ENCODE results near the gene BET1L.
"Not testable (repeated sequence)": the region's sequence is repeated elsewhere in the genome, so short reads cannot be mapped to it uniquely, and the experiment has no call there.

The BET1L gene, protein sequence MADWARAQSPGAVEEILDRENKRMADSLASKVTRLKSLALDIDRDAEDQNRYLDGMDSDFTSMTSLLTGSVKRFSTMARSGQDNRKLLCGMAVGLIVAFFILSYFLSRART

DNA sequence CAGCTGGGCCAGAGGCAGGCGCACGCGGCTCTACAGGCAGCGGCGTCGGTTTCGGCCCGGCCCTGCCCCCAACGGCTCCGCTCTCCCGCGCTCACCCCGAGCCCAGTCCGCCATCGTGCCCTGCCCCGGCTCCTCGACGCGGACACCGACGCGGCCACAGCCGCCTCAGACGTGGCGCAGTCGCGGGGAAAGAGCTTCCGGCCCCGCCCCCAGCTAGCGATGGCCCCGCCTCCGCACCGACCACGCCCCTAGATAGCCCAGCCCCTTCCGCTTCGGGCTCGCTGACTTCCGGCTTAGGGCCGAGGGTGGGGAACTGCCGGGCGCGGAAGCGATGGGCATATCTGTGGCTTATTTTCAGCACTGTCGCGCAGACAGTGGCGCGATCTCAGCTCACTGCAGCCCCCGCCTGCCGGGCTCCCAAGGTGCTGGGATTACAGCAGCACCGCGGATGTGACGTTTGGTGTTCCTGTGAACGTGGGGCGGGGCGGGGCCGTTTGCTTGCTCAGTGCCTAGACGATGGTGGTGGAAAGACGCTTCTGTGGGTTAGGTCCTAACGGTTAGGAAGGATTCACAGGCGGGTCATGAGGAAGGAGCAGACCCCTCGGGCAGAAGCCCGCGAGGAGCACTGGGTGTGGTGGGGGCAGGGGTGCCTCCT, at the start of gene BET1L, which contains the start of gene RIC8A:
Gene BET1L, minus strand, starts transcription at position 192 of the 655 bp plus-strand sequence. Its CDS starts 78 bp downstream, at position 114.
Gene RIC8A, plus strand, starts transcription at position 501 of the 655 bp plus-strand sequence. CDS start 1,147 bp downstream, outside the sequence.
- DNase-seq, result peak; percentile 76 to 98 (median 94)

DNA sequence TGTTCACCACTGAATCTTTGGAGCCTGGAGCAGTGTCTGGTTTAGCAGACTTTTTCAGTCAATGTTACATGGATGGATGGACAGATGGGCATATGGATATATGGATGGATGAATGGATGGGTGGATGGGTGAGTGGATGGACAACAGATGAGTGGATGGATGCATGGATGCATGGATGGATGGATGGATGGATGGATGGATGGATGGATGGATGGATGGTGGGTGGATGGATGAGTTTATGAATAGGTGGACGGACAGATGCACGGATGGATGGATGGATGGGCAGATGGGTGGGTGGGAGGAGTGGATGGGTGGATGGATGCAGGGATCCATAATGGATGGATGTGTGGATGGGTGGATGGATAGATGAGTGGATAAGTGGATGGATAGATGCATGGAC, 48.6 kb upstream of the BET1L start:
- no peak for DNase-seq

DNA sequence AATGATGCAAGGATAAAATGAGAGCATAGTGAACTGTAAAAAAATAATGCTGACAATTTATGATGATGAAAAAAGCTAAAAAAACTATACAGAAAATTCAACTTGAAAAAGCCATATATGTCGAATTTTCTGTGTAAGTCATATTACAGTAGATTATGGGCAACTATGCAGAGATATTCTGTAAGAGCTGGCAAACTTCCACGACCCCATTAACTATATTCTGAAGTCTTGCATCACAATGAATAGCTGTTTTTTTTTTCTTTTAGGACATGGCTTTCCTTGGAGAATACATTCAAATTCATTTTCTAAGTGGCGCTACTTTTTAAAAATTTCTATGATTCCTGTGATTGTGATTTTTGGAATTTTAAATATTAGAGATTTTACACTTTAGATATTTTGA, 48.0 kb upstream of the BET1L start:
- DNase-seq, result no peak

DNA sequence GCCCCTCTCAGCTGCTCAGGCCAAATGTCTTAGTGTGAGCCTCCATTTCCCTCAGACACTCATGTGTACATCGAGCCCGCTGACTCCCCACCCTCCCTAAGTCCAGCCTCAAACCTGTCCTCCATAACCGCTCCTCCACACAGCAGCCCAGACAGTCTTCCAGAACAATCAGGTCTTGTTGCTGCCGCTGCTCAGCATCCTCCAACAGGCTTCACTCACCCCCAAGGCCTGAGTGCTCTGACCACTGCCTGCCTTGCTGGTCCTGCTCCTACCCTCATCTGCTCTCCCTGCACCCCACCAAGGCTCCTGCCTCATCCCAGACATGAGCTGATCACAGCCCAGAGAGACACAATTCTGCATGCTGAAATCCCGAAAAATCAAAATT, 46.7 kb upstream of the BET1L start:
- no peak for DNase-seq

DNA sequence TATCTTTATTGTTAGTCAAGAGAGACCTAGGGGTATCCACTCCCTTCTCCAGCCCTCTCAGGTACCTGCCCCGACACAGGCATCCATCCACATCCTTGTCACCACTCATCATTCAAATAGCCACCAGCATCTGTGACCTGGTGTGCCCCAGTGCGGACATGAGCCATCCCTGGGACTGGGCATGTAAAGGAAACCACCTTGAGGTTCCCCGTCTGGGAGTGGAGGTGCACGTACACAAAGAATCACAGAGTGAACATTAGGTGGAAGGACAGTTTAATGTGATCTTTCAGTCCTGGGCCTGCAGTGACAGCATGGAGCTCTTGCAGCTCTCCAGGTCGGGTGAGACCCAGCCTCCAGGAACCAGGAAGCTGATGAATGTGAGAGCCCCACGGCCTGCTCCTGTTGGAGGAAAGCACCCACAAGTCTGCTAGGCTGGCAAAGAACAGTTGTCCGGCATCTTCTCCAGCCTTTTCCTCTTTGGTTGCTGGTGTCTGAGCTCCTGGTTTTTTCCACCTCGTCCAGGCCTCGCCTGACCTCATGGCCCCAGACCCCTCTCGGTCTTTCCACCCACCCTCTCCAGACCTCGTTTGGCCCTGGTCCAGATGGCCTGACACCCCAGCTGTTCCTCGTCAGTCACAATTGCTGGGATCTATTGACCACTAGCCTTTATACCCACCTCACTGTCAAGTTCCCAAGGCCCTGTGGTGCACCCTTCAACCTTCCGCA, 46.1 kb upstream of the BET1L start:
- no peak for DNase-seq

DNA sequence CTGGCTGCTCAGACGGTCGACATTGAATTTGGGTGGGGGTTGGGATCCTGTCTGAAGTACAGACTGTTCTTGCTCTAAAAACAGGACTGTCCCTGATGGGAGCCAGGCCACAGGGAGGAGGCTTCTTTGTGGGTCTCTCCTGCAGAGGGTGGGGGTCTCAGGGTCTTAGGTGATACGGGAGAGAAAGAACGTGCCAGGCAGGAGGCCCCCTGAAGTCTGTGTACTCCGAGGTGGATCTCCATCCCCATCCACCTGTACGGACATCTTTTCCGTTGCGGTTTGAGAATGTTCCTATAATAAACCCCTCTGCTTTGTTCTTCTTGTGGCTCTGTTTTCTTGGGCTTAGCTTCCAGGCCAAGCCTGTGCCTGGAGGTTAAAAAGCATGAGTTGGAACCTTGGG, 45.5 kb upstream of the BET1L start:
- DNase-seq, result no peak

DNA sequence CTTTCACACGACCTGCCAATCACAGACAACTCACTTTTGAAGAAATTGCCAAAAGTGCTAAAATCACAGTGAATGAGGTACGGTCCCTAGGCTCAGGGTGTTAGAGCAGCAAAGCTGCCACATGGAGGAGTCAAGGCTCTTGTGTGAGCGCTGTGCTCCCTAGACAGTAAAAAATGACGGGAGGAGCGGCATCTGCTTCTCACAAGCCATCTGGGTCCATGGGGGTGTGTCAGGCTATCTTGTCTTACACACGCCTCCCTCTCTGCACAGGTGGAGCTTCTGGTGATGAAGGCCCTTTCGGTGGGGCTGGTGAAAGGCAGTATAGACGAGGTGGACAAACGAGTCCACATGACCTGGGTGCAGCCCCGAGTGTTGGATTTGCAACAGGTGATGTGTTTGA, 44.4 kb upstream of the BET1L start:
- DNase-seq, result no peak

DNA sequence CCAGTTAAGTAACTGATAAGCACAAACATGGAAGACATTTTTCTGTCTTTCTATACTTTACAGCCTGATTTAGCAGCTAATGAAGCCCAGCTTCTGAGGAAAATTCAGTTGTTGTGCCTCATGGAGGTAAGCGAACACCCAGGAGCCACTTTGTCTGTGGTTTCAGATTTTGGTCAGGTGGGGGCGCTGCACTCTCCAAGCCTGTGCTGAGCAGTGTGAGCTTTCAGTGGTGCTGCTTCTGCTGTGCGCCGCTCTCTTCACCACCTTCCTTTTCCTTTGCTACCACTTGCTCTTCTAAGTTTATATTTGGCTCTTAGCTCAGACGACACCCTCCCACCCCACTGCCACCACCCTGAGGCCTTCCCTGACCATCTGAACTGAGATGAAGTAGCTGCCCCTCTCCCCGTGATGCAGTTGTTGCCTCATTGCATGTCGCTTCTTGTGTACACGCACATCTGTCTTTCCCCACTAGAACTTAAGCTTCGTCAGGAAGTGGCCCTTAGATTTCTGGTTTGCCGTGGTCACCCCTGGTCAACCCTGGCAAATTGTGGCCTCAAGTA, 43.6 kb upstream of the BET1L start:
- DNase-seq, result peak in 6 of 14 donors; percentile 1 to 35 (median 21)

DNA sequence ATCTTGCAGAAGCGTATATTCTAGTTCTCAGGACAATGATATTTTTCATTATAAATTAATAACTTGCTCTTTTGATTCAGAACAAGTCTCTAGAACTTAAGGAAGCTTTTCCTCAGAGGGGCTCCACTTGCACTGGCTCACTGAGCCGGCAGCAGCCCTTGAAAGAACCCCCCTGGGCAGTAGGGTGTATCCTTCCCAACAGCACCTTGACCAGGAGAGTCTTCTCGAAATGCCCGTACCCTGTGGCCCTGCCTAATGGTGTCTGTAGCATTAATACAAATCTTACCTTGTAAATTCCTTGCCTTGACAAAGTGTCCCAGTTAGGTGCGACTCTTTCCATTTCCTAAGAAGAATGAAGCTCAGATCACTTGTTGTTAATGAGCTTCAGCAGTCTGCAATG, 43.1 kb upstream of the BET1L start:
- DNase-seq, result no peak

DNA sequence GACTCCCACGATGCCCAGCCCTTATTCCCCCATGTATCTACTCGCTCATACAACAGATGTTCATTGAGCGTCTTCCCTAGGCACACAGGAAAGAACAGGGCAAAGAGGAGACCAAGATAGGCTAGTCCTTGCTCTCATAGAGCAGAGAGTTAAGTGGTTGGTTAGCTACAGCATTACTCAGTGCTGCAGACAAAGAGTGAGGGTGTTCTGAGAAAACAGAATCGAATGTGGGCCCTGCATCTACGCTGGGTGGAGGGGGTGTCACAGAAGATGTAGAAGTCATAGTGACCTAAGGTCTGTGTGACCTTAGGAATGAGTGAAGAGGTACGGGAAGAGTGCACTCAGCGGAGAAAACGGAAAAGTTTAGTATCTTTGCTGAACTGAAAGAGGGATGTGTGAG, 41.9 kb upstream of the BET1L start:
- no peak for DNase-seq

DNA sequence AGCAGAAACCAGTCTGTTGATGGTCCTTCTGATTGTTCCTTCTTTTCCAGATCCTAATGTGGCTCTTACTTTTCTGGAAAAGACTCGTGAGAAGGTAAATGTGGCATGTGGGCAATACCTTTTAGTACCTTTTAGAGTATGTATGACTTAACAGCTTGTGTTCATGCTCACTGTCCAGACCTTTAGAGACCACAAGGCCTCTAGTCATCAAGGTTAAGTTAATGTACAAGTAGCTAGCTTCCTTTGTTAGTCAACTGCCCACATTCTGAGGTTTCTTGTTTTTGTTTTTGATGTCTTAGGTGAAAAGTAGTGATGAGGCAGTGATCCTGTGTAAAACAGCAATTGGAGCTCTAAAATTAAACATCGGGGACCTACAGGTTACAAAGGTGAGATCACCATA, 37.2 kb upstream of the BET1L start:
- DNase-seq, result no peak

DNA sequence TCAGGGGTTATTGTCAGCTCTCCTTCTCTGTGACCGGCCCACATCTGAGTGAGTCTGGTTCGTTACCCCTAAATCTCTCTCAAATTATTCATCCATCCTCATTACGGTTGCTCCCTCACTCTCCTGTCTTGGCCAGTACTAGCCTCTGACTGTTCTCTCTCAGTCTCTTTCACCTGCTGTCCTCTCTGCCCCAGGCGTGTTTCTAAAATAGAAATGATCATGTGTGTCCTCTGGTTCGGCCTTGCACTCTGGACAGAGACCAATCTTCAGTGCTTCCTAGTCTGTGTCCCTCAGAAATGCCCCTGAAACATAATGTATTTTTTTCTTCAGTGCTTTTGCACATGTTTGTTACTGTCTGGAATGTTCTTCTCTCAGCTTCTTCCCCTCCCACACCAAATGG, 34.4 kb upstream of the BET1L start:
- no peak for DNase-seq

DNA sequence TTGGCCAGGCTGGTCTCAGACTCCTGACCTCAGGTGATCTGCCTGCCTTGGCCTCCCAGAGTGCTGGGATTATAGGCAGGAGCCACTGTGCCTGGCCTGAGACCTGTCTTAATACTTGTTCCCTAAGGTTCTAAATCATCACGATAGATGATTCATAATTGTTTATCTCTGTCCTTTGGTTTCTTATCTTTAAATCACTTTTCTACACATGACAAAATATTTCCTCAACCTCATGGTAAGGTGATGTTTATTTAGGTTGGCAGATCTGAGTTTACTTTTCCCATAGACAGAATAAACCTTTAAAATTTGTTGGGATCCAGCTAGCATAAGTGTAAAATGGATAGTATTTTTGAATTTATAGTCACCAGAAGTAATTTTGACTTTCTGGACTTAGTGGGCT, 33.1 kb upstream of the BET1L start:
- DNase-seq, result no peak

DNA sequence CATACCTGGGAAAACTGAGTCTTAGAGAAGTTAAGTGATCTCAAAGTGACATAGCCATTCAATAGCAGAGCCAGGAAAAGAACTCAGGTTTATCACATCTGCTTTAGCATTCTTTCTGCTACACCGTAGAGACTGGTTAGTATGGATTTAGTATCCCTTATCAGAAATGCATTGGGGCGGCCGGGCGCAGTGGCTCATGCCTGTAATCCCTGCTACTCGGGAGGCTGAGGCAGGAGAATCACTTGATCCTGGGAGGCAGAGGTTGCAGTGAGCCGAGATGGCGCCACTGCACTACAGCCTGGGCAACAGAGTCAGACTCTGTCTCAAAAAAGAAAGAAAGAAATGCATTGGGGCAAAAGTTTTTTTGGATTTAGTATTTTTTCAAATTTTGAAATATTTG, 31.1 kb upstream of the BET1L start:
- DNase-seq, result not testable (repeated sequence)

DNA sequence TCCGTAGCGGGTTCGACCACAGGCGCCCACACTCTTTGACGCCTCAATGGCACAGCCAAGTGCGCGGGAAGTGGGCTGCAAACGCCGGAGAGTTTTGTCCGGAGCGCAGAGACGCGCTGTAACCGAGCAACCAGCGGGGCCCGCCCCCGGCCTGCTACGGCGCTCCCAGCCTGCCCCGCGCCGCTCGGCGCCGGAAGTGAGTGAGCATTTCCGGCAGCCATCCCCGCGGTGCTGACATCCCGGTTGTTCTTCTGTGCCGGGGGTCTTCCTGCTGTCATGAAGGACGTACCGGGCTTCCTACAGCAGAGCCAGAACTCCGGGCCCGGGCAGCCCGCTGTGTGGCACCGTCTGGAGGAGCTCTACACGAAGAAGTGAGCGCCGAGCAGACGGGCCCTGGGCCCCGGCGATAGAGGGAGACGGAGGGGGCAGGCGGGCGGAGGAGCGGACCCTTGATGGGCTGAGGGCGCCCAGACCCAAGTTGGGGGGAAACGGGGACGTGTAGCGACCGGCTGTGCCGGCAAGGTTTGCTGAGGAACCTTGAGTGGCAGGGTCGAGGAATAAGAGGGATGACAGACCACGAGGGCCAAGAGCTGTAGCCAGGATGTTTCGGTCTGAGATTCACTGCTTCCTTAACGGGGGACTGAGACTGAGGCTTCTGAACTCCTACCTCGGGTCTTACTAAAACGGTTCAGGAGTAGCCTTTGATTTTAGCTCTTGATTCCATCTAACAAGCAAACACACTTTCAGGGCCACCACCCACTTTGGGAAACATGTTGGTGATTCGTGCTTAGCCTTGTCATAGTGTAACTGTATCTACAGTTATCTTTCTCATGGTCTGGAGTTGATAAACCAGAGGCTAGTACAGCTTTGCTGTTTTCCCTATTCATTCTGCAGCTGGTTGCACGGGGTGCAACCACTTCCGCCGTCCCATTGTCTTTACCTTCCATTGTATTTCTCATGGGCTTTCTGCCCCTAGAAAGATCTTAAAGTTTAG, 29.9 kb upstream of the BET1L start, which contains the start of gene PSMD13:
Gene PSMD13, plus strand, starts transcription at position 203 of the 994 bp plus-strand sequence. Its CDS starts 74 bp downstream, at position 277.
- peak; percentile 17 to 88 (median 79) for DNase-seq

DNA sequence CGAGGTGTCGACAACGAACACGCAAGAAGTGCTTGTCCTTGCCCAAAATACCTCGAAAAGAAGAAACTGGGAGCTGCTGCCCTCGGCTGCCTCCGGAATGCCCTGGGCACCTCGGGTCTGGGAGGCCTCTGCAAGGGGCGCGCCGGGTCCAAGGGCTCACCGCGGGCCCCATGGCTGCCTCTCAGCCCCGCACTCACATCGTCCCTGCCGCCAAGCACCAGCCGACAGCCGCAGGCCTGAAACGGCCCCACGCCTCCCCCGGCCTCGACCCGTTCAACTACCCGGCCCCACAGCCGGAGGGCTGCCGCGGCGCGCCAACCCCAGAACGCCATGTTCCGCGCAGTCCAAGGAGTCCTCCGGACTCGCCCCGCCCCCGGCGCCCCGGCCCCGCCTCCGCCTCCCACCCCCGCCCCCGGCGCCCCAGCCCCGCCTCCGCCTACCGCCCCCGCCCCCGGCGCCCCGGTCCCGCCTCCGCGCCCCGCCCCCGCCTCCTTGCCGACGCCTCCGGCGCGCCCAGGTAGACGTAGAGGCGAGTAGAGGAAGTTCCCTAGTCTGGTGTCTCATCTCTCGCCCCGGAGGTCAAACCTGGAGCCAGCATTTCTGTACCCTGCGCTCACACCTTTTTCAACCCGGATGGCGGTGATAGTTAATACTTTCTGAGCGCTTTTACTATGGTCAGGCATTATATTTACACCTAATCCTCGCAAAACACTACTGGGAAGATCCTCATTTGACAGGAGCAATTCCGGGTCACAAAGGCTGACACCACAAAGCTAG, 29.0 kb upstream of the BET1L start, which contains the start of gene SIRT3:
Gene SIRT3, minus strand, starts transcription at position 346 of the 777 bp plus-strand sequence. Its CDS starts 14 bp downstream, at position 332.
- peak; percentile 10 to 87 (median 79) for DNase-seq

DNA sequence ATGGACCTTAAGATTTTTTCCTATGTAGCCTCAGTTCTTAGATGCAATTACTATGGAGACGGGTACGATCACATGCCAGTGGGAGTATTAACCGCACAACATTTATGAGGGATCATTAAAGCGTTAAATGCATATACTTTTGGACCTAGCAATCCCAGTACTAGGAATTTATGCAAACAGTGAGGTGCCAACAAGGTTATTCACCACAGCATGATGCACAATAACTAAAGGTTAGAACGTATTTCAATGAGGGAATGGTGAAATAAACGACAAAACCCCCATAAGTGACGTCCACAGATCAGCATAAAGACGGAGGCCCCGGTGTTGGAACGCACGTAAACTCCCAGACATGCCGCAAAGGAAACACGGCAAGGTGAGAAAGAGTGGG, 28.4 kb upstream of the BET1L start:
- DNase-seq, result no peak

DNA sequence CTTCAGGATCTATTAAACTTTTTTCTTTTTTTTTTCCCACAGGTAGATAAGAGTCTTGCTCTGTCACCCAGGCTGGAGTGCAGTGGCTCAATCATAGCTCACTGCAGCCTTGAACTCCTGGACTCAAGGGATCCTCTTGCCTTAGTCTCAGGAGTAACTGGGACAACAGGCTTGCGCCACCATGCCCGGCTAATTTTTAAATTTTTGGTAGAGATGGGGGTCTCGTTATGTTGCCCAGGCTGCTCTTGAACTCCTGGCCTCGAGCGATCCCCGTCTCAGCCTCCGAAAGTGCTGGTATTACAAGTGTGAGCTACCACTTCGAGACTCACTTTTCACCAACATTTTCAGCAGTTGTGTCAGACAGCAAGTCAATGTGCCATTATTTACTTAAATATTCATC, 28.0 kb upstream of the BET1L start:
- no peak for DNase-seq

DNA sequence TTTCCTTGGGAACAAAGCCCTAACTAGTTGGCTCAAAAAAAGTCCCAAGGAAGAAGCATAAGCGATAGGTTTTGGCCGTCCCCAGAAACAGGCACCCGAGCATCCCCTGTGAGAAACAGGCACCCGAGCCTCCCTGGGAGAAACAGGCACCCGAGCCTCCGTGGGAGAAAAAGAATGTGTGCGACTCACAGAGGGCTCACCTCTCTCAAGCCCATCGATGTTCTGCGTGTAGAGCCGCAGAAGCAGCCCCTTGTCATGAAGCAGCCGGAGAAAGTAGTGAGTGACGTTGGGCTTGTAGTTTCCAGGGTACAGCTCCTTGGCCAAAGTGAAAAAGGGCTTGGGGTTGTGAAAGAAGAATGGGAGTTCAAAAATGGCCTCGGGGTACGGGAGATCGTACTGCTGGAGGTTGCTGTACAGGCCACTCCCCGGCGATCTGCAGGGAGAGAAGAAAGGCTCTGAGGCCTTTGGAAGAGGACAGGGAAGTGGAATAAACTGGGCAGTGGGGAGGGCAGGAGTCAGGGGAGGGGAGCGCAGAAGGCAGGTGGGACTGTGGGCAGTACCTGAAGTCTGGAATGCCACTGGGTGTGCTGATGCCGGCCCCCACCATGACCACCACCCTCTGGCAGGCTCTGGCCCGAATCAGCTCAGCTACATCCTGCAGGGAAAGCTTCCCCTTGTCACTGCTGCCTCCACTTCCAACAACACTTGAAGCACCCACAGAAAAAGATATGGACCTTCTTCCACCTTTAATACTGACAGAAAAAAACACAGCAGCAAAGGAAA, 25.8 kb upstream of the BET1L start:
- DNase-seq, result no peak

DNA sequence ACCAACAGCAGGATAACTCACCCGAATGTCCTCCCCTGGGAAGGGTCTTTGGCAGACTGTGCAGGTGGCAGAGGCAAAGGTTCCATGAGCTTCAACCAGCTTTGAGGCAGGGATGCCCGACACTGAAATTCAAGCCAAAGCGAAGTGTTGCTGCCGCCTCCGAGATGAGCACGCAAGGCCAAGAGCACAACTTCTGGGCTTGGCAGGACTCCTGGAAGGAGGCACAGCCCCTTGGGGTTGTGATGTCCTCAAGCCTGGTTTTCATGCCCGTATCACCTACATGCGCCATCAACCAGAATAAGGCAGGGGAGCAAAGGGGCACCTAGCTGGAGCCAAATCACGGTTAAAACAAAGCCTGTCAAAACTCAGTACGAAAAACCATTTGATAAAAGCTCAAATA, 23.2 kb upstream of the BET1L start:
- no peak for DNase-seq

All from C1 segment of cervical spinal cord (tissue), 14 donors.